ENCODE measurements around the gene LLCFC1. TPM values are rescaled to one million over a fixed set of nuclear protein-coding genes. Genes with fewer than 3 reads are reported as not detected.

The LLCFC1 gene
- not detected in 2 replicates for total RNA-seq
- polyA plus RNA-seq: 0.47 TPM in 1 of 2 replicates, not detected in the other

GRCh38 chr7:142939226-142939910 is at the start of gene LLCFC1:
TSS of gene LLCFC1 (plus strand) at chr7:142939484. CDS start at chr7:142939622, 138 bp downstream.
- DNase-seq (ENCODE audit: low read depth in 1 of 2, low spot score in 1 of 2): peak in 1 of 2 donors; percentile 22
- Histone ChIP-seq H3K27me3 (no peaks in the 10 kb centered on the region), H3K36me3 (no peaks in the 10 kb centered on the region), H3K27ac (no peak within 1 kb of the TSS), H3K4me1 (ENCODE audit: low read depth) (peaks cover 11% of the 10 kb centered on the region), H3K4me3 (no peak within 1 kb of the TSS), H3K9me3 (ENCODE audit: low read depth) (no peaks in the 10 kb centered on the region)
- TF ChIP-seq CTCF (IDR thresholded peaks at IDR 0.05; ENCODE audit: low read depth, low read length): no peak

DNA sequence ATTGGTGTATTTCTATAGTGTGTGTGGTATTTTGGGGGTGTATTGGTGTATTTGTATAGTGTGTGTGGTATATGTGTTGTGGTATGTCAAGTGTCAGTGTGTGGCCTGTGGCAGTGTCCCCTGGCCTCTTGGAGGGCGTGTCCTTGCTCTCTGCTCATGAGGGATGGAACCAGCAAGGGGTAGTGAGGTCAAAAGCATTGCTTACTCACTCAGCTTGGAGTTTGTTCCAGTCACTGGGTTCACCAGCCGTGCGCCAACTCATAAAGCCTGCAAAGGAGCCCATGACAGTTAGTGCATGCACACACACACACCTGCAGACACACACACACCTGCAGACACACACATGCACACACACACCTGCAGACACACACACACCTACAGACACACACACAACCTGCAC is 49.5 kb upstream of the LLCFC1 start:
- no peak for DNase-seq (ENCODE audit: low read depth in 1 of 2, low spot score in 1 of 2)
- Histone ChIP-seq H3K4me3 (no peak overlapping the region), H3K4me1 (ENCODE audit: low read depth) (no peaks in the 10 kb centered on the region), H3K27me3 (no peaks in the 10 kb centered on the region), H3K27ac (no peak overlapping the region), H3K9me3 (ENCODE audit: low read depth) (no peaks in the 10 kb centered on the region), H3K36me3 (no peaks in the 10 kb centered on the region)
- TF ChIP-seq CTCF (IDR thresholded peaks at IDR 0.05; ENCODE audit: low read depth, low read length): no peak

DNA sequence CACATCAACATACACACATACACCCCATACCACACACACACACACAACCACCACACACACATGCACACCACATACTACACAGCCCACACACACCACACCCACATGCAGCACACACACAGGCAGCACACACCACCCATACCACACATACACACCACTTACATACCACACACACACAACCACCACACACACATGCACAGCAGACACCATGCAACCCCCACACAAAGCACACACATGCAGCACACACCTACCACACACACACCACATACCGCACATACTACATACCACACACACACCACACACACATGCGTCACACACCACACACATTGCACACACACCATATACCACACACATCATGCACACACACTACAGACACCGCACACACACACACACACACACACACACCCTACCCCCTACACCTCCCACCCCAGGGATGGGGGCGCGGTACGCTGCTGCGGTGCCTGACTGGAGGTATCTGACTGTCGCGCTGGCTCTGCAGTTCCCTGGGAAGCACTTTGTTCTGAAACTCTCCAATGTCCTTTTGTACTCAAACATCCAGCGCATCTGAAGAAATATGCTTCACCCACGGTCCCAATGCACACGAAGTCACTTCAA is 48.3 kb upstream of the LLCFC1 start:
- Histone ChIP-seq H3K27me3 (no peaks in the 10 kb centered on the region), H3K27ac (no peak overlapping the region), H3K4me1 (ENCODE audit: low read depth) (no peaks in the 10 kb centered on the region), H3K36me3 (no peaks in the 10 kb centered on the region), H3K4me3 (no peak overlapping the region), H3K9me3 (ENCODE audit: low read depth) (no peaks in the 10 kb centered on the region)
- no peak for TF ChIP-seq CTCF (IDR thresholded peaks at IDR 0.05; ENCODE audit: low read depth, low read length)
- no peak for DNase-seq (ENCODE audit: low read depth in 1 of 2, low spot score in 1 of 2)

- H3K27me3 ChIP-seq: no peaks in the 10 kb centered on the region
Measured at GRCh38 chr7:142891490-142892082, 47.7 kb upstream of the LLCFC1 start.

DNA sequence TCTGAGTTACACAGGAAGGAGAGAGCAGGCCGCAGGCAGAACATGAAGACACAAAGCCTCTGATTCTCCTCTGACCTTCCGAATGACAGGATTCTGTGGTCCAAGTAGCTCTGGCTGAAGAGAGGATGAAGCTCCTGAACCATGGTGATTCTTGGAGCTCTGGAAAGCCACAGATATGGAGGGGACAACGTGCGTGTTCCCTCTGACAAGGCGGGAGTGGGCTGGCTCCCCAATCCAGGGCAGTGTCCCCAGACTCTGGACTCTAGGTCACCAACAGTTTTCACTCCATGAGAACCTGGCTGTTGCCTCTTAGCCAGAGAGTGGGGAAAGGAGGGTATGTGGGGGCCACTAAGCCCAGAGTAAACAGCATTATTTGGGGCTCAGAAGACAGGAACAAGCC is 46.3 kb upstream of the LLCFC1 start:
- H3K4me3 ChIP-seq: no peak overlapping the region
- H3K27ac ChIP-seq: no peak overlapping the region
- H3K9me3 ChIP-seq (ENCODE audit: low read depth): no peaks in the 10 kb centered on the region
- H3K4me1 ChIP-seq (ENCODE audit: low read depth): no peaks in the 10 kb centered on the region
- H3K27me3 ChIP-seq: no peaks in the 10 kb centered on the region
- DNase-seq (ENCODE audit: low read depth in 1 of 2, low spot score in 1 of 2): no peak
- no peaks in the 10 kb centered on the region for H3K36me3 ChIP-seq
- no peak for TF ChIP-seq CTCF (IDR thresholded peaks at IDR 0.05; ENCODE audit: low read depth, low read length)

More at GRCh38 chr7:142891490-142892082, 47.7 kb upstream of the LLCFC1 start:
- no peak for DNase-seq (ENCODE audit: low read depth in 1 of 2, low spot score in 1 of 2)
- H3K9me3 ChIP-seq (ENCODE audit: low read depth): no peaks in the 10 kb centered on the region
- H3K27ac ChIP-seq: no peak overlapping the region
- H3K36me3 ChIP-seq: no peaks in the 10 kb centered on the region
- TF ChIP-seq CTCF (IDR thresholded peaks at IDR 0.05; ENCODE audit: low read depth, low read length): no peak
- no peak overlapping the region for H3K4me3 ChIP-seq
- no peaks in the 10 kb centered on the region for H3K4me1 ChIP-seq (ENCODE audit: low read depth)
